C4-2B (cell line): ENCODE results near the gene NPLOC4.

Source experiments
- CTCF ChIP-seq: fragments of 450-650 bp; conservative IDR thresholded peaks from 2 replicates; pipeline ENCODE4 v1.5.1; 2017; ENCODE audit warnings: mild to moderate bottlenecking
- ZFX ChIP-seq: fragments of 450-650 bp; IDR thresholded peaks from 2 replicates; pipeline ENCODE4 v1.6.1; 2017

GRCh38 chr17:81647640-81648012 lies 10.7 kb upstream of the NPLOC4 start:
- no peak for TF ChIP-seq CTCF
- no peak for TF ChIP-seq ZFX
